ENCODE data around the gene BEND6. TPM values are rescaled to one million over a fixed set of nuclear protein-coding genes. Genes with fewer than 3 reads are reported as not detected.
"Not testable (repeated sequence)": the region's sequence is repeated elsewhere in the genome, so short reads cannot be mapped to it uniquely, and the experiment has no call there.

Gene BEND6
- polyA plus RNA-seq, 3 donors from 2014 or later, result 0.29 to 0.73 TPM; not detected in 1

- Mint-ChIP-seq H3K4me3 (no peak overlapping the region), H3K27ac (no peak overlapping the region), H3K36me3 (no peaks in the 10 kb centered on the region), H3K27me3 (ENCODE audit: low read depth in 3 of 3) (peaks cover 1 to 32% (median 4%) of the 10 kb centered on the region in 3 donors), H3K9me3 (no peaks in the 10 kb centered on the region), H3K4me1 (no peaks in the 10 kb centered on the region)
- no peak for DNase-seq
These were observed 84.0 kb downstream of the BEND6 start for GRCh38 chr6:57038906-57039305.

- no peak for DNase-seq
- H3K4me3 Mint-ChIP-seq, result no peak overlapping the region
- H3K27ac Mint-ChIP-seq, result no peak overlapping the region
- H3K36me3 Mint-ChIP-seq, result no peaks in the 10 kb centered on the region
- H3K4me1 Mint-ChIP-seq, result no peaks in the 10 kb centered on the region
- no peaks in the 10 kb centered on the region for H3K9me3 Mint-ChIP-seq
- peaks cover 1 to 32% (median 5%) of the 10 kb centered on the region in 3 donors for H3K27me3 Mint-ChIP-seq (ENCODE audit: low read depth in 3 of 3)
These were observed 85.1 kb downstream of the BEND6 start for GRCh38 chr6:57040011-57040410.

- Mint-ChIP-seq H3K27me3 (ENCODE audit: low read depth in 3 of 3) (peaks cover 1 to 19% (median 10%) of the 10 kb centered on the region in 3 donors), H3K4me1 (peaks cover 17 to 23% of the 10 kb centered on the region in 2 donors)
- H3K4me3 Mint-ChIP-seq, H3K36me3 Mint-ChIP-seq, H3K27ac Mint-ChIP-seq, DNase-seq, H3K9me3 Mint-ChIP-seq: not testable (repeated sequence)
These were observed 89.2 kb downstream of the BEND6 start for GRCh38 chr6:57044061-57044460.

- Mint-ChIP-seq H3K27ac (no peak overlapping the region), H3K9me3 (no peaks in the 10 kb centered on the region), H3K27me3 (ENCODE audit: low read depth in 3 of 3) (peaks cover 1 to 19% (median 10%) of the 10 kb centered on the region in 3 donors), H3K4me1 (peaks cover 17 to 28% of the 10 kb centered on the region in 2 donors), H3K4me3 (no peak overlapping the region), H3K36me3 (no peaks in the 10 kb centered on the region)
- DNase-seq, result no peak
These were observed 89.7 kb downstream of the BEND6 start for GRCh38 chr6:57044568-57044967.

GRCh38 chr6:57046332-57047256, 91.7 kb downstream of the BEND6 start, which contains the start of gene KIAA1586:
Gene KIAA1586, plus strand, starts transcription at chr6:57046693. Its CDS starts 63 bp downstream, at chr6:57046756.
- not testable (repeated sequence) for H3K27me3 Mint-ChIP-seq (ENCODE audit: low read depth in 3 of 3); H3K36me3 Mint-ChIP-seq; H3K9me3 Mint-ChIP-seq
- Mint-ChIP-seq H3K4me1 (peaks cover 17 to 39% of the 10 kb centered on the region in 2 donors), H3K4me3 (peak within 1 kb of the TSS; percentile 95 to 97 (median 95)), H3K27ac (peak within 1 kb of the TSS; percentile 69 to 93 (median 82))
- peak; percentile 73 to 75 (median 74) for DNase-seq

- H3K36me3 Mint-ChIP-seq; H3K27me3 Mint-ChIP-seq (ENCODE audit: low read depth in 3 of 3); H3K27ac Mint-ChIP-seq; H3K9me3 Mint-ChIP-seq; H3K4me3 Mint-ChIP-seq; DNase-seq: not testable (repeated sequence)
- peaks cover 17 to 39% of the 10 kb centered on the region in 2 donors for H3K4me1 Mint-ChIP-seq
These were observed 92.3 kb downstream of the BEND6 start for GRCh38 chr6:57047257-57047585.

GRCh38 chr6:57047859-57048258, 93.0 kb downstream of the BEND6 start:
- not testable (repeated sequence) for H3K27me3 Mint-ChIP-seq (ENCODE audit: low read depth in 3 of 3); H3K9me3 Mint-ChIP-seq; H3K27ac Mint-ChIP-seq; H3K36me3 Mint-ChIP-seq; DNase-seq
- H3K4me1 Mint-ChIP-seq, result peaks cover 17 to 39% of the 10 kb centered on the region in 2 donors
- H3K4me3 Mint-ChIP-seq, result peak overlapping the region; percentile 5 to 59 (median 25)

GRCh38 chr6:57048577-57048976, 93.7 kb downstream of the BEND6 start:
- Mint-ChIP-seq H3K36me3 (peaks cover 5 to 13% (median 9%) of the 10 kb centered on the region in 3 donors), H3K4me3 (peak overlapping the region in 2 of 5 donors; percentile 25 to 59), H3K4me1 (peaks cover 17 to 39% of the 10 kb centered on the region in 2 donors), H3K27ac (no peak overlapping the region), H3K27me3 (ENCODE audit: low read depth in 3 of 3) (peaks cover 0 to 7% (median 3%) of the 10 kb centered on the region in 3 donors), H3K9me3 (no peaks in the 10 kb centered on the region)
- DNase-seq, result no peak

- Mint-ChIP-seq H3K27me3 (ENCODE audit: low read depth in 3 of 3) (peaks cover 0 to 3% (median 0%) of the 10 kb centered on the region in 3 donors), H3K36me3 (peaks cover 17 to 25% (median 22%) of the 10 kb centered on the region in 3 donors), H3K27ac (no peak overlapping the region), H3K4me3 (no peak overlapping the region), H3K9me3 (no peaks in the 10 kb centered on the region), H3K4me1 (no peaks in the 10 kb centered on the region)
- no peak for DNase-seq
These were observed 108.9 kb downstream of the BEND6 start for GRCh38 chr6:57063847-57064246.

- no peak overlapping the region for H3K27ac Mint-ChIP-seq
- peaks cover 21 to 22% (median 22%) of the 10 kb centered on the region in 3 donors for H3K36me3 Mint-ChIP-seq
- no peak overlapping the region for H3K4me3 Mint-ChIP-seq
- no peak for DNase-seq
- no peaks in the 10 kb centered on the region for H3K9me3 Mint-ChIP-seq
- no peaks in the 10 kb centered on the region for H3K4me1 Mint-ChIP-seq
- peaks cover 0 to 3% (median 0%) of the 10 kb centered on the region in 3 donors for H3K27me3 Mint-ChIP-seq (ENCODE audit: low read depth in 3 of 3)
These were observed 109.9 kb downstream of the BEND6 start for GRCh38 chr6:57064809-57065208.

- Mint-ChIP-seq H3K27me3 (ENCODE audit: low read depth in 3 of 3) (no peaks in the 10 kb centered on the region), H3K36me3 (peaks cover 8 to 21% (median 9%) of the 10 kb centered on the region in 3 donors), H3K27ac (no peak overlapping the region), H3K9me3 (no peaks in the 10 kb centered on the region), H3K4me3 (no peak overlapping the region), H3K4me1 (no peaks in the 10 kb centered on the region)
- DNase-seq, result no peak
These were observed 113.2 kb downstream of the BEND6 start for GRCh38 chr6:57068061-57068460.

- Mint-ChIP-seq H3K4me3 (no peak overlapping the region), H3K27ac (no peak overlapping the region), H3K27me3 (ENCODE audit: low read depth in 3 of 3) (no peaks in the 10 kb centered on the region), H3K9me3 (no peaks in the 10 kb centered on the region), H3K4me1 (no peaks in the 10 kb centered on the region), H3K36me3 (peaks cover 8 to 21% (median 9%) of the 10 kb centered on the region in 3 donors)
- no peak for DNase-seq
These were observed 114.3 kb downstream of the BEND6 start for GRCh38 chr6:57069228-57069627.

- no peaks in the 10 kb centered on the region for H3K27me3 Mint-ChIP-seq (ENCODE audit: low read depth in 3 of 3)
- H3K9me3 Mint-ChIP-seq, result no peaks in the 10 kb centered on the region
- DNase-seq, result no peak
- peaks cover 4 to 19% (median 9%) of the 10 kb centered on the region in 3 donors for H3K36me3 Mint-ChIP-seq
- H3K4me1 Mint-ChIP-seq, result no peaks in the 10 kb centered on the region
- no peak overlapping the region for H3K27ac Mint-ChIP-seq
- H3K4me3 Mint-ChIP-seq, result no peak overlapping the region
These were observed 115.0 kb downstream of the BEND6 start for GRCh38 chr6:57069920-57070331.

- H3K9me3 Mint-ChIP-seq, result no peaks in the 10 kb centered on the region
- no peak for DNase-seq
- no peak overlapping the region for H3K4me3 Mint-ChIP-seq
- H3K27me3 Mint-ChIP-seq (ENCODE audit: low read depth in 3 of 3), result no peaks in the 10 kb centered on the region
- H3K36me3 Mint-ChIP-seq, result peaks cover 0 to 7% (median 4%) of the 10 kb centered on the region in 3 donors
- H3K27ac Mint-ChIP-seq, result no peak overlapping the region
- H3K4me1 Mint-ChIP-seq, result no peaks in the 10 kb centered on the region
These were observed 117.2 kb downstream of the BEND6 start for GRCh38 chr6:57072108-57072507.

Measured in immature natural killer cell (primary cell).